Measurements from ENCODE around the gene USP6. TPM values are rescaled to one million over a fixed set of nuclear protein-coding genes. Genes with fewer than 3 reads are reported as not detected.
"Not testable (repeated sequence)": the region's sequence is repeated elsewhere in the genome, so short reads cannot be mapped to it uniquely, and the experiment has no call there.

Gene USP6
- total and polyA plus RNA-seq, 10 of the 15 experiments (the other 5 are each of a cell fraction or from before 2014, with no cell fraction given): under 0.01 to 0.39 (median 0.10) TPM; not detected in 2

DNA sequence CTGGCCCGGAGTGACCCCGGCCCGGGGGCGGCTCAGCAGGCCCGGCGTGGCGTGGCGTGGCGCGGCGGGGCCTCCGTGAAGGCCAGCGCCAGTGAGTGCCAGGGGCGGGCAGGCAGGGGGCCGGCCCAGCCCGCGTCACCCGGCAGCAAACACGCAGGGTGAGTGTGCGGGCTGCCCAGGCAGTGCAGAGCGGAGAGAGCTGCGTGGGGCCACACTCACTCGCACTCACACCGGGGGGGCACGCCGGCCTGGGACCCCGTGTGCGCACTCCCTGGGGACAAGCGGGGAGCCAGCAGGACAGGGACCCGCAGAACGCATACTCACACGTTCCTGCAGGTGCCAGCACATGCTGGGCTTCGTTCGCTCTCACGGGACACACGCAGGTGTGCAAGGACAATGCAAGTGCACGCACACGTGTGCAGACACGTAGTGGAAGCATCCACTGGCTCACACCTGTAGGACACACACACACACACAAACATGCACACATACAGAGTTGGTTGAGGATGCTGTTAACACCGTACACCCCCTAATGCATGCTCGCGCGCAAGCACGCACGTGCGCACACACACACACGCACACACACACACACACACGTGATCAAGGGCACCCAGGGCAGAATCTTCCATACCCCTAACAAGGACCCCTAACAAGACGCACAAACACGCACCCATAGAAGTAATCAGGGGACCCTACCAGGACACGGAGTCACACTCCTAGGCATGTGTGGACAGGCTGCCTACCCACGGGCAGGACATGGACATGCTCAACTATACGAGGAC, 7.7 kb downstream of the USP6 start (continued):
- TF ChIP-seq, protein P1, sequence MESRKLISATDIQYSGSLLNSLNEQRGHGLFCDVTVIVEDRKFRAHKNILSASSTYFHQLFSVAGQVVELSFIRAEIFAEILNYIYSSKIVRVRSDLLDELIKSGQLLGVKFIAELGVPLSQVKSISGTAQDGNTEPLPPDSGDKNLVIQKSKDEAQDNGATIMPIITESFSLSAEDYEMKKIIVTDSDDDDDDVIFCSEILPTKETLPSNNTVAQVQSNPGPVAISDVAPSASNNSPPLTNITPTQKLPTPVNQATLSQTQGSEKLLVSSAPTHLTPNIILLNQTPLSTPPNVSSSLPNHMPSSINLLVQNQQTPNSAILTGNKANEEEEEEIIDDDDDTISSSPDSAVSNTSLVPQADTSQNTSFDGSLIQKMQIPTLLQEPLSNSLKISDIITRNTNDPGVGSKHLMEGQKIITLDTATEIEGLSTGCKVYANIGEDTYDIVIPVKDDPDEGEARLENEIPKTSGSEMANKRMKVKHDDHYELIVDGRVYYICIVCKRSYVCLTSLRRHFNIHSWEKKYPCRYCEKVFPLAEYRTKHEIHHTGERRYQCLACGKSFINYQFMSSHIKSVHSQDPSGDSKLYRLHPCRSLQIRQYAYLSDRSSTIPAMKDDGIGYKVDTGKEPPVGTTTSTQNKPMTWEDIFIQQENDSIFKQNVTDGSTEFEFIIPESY (IDR thresholded peaks at IDR 0.05): no peak
- TF ChIP-seq KDM1A (IDR thresholded peaks at IDR 0.05; ENCODE audit: borderline replicate concordance): no peak
- TF ChIP-seq, protein P2, sequence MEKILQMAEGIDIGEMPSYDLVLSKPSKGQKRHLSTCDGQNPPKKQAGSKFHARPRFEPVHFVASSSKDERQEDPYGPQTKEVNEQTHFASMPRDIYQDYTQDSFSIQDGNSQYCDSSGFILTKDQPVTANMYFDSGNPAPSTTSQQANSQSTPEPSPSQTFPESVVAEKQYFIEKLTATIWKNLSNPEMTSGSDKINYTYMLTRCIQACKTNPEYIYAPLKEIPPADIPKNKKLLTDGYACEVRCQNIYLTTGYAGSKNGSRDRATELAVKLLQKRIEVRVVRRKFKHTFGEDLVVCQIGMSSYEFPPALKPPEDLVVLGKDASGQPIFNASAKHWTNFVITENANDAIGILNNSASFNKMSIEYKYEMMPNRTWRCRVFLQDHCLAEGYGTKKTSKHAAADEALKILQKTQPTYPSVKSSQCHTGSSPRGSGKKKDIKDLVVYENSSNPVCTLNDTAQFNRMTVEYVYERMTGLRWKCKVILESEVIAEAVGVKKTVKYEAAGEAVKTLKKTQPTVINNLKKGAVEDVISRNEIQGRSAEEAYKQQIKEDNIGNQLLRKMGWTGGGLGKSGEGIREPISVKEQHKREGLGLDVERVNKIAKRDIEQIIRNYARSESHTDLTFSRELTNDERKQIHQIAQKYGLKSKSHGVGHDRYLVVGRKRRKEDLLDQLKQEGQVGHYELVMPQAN (conservative IDR thresholded peaks at IDR 0.05): no peak
- no peak for TF ChIP-seq KAT2A (conservative IDR thresholded peaks at IDR 0.05; ENCODE audit: control insufficient read depth, low read depth, low read length)

DNA sequence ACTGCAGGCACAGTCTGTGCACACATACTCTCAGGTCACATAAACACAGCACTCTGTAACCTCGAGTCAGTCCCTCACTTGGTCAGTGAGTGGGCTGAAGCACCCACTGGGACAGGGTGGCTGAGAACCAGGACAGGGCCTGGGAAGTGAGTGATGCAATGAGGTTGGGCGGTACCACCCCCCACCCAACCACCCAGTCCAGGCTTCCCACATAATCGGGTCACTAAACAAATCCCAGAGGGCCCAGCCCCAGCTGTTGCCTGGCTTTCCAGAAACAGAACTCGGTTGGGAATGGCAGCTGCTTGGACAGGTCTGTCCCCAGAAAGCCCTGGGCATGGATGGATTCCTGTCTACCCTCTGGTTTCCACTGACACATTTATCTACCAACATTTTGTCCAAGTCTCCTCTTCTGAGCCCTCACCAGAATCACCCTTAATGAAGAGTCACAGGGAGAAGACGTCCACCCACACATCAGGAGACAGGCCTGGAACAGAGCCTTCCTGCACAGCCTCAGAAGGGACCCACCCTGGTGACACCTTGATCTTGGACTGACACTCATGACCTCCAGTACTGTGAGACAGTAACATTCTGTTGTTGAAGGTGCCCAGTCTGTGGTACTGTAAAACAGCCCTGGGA, 8.4 kb downstream of the USP6 start:
- intact Hi-C loops (cut with micrococcal nuclease; ENCODE audit: unreplicated experiment); H3K9me3 ChIP-seq (replicated peaks; ENCODE audit: control insufficient read depth, insufficient read depth, low read length); FAIRE-seq: not testable (repeated sequence)

DNA sequence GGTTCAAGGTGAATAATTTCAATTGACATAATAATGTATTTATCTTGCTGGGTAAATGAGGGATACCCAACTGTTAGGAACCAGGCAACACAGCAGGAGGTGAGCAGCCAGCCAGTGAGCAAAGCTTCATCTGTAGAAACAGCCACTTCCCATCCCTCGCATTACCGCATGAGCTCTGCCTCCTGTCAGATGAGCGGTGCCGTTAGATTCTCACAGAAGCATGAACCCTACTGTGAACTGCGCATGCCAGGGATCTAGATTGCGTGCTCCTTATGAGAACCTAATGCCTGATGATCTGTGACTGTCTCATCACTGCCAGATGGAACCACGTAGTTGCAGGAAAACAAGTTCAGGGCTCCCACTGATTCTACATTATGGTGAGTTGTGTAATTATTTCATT, 9.1 kb downstream of the USP6 start:
- CTCF ChIA-PET; H3K27ac ChIP-seq (ENCODE audit: control insufficient read depth, insufficient read depth); H3K4me3 ChIP-seq; in situ Hi-C loops (cut with MboI); H2AFZ ChIP-seq (ENCODE audit: control insufficient read depth, low read depth, low read length); H3K27me3 ChIP-seq (replicated peaks in 1 of 2; ENCODE audit: control insufficient read depth in 2 of 2, insufficient read depth in 2 of 2, low read length in 1 of 2); BruUV-seq (replicated peaks); H3K4me2 ChIP-seq (ENCODE audit: control insufficient read depth, insufficient read depth); H3K36me3 ChIP-seq (ENCODE audit: control insufficient read depth in 2 of 2, insufficient read depth in 2 of 2, low read length in 1 of 2); FAIRE-seq; H3K79me2 ChIP-seq (ENCODE audit: control insufficient read depth, insufficient read depth, low read length); SMC1A ChIA-PET (ENCODE audit: uncharacterized antibody, unreplicated experiment); H3K9ac ChIP-seq (ENCODE audit: control insufficient read depth, insufficient read depth, low read length); H3K4me1 ChIP-seq (ENCODE audit: control insufficient read depth, insufficient read depth, low read length); POLR2A ChIA-PET; ATAC-seq; intact Hi-C loops (cut with micrococcal nuclease; ENCODE audit: unreplicated experiment); H3K9me3 ChIP-seq (replicated peaks; ENCODE audit: control insufficient read depth, insufficient read depth, low read length); H4K20me1 ChIP-seq (ENCODE audit: control insufficient read depth, insufficient read depth); RAD21 ChIA-PET (ENCODE audit: unreplicated experiment); DNase-seq (ENCODE audit: low read depth, low spot score): not testable (repeated sequence)
- 48% methylated on average over 7 of the region's 7 CpGs for WGBS (ENCODE audit: insufficient coverage, insufficient replicate concordance, low lambda C conversion rate, missing lambda C conversion rate)

More for the DNA sequence above, 8.4 kb downstream of the USP6 start:
- H3K4me3 ChIP-seq; CTCF ChIA-PET; H3K27ac ChIP-seq (ENCODE audit: control insufficient read depth, insufficient read depth); DNase-seq (ENCODE audit: low read depth, low spot score); H2AFZ ChIP-seq (ENCODE audit: control insufficient read depth, low read depth, low read length); H3K79me2 ChIP-seq (ENCODE audit: control insufficient read depth, insufficient read depth, low read length); H3K27me3 ChIP-seq (replicated peaks in 1 of 2; ENCODE audit: control insufficient read depth in 2 of 2, insufficient read depth in 2 of 2, low read length in 1 of 2); H4K20me1 ChIP-seq (ENCODE audit: control insufficient read depth, insufficient read depth); H3K36me3 ChIP-seq (ENCODE audit: control insufficient read depth in 2 of 2, insufficient read depth in 2 of 2, low read length in 1 of 2); H3K4me2 ChIP-seq (ENCODE audit: control insufficient read depth, insufficient read depth); ATAC-seq; in situ Hi-C loops (cut with MboI); BruUV-seq (replicated peaks); H3K4me1 ChIP-seq (ENCODE audit: control insufficient read depth, insufficient read depth, low read length); POLR2A ChIA-PET; RAD21 ChIA-PET (ENCODE audit: unreplicated experiment); SMC1A ChIA-PET (ENCODE audit: uncharacterized antibody, unreplicated experiment); H3K9ac ChIP-seq (ENCODE audit: control insufficient read depth, insufficient read depth, low read length): not testable (repeated sequence)
- 26% methylated on average over 5 of the region's 5 CpGs for WGBS (ENCODE audit: insufficient coverage, insufficient replicate concordance, low lambda C conversion rate, missing lambda C conversion rate)

Measured in GM12878 (cell line).